Progenitor cell of endocrine pancreas (in vitro differentiated cells): ENCODE measurements around the gene RAPGEF4. TPM values are rescaled to one million over a fixed set of nuclear protein-coding genes. Genes with fewer than 3 reads are reported as not detected.

Experiments used
- DNase-seq: peaks from one replicate; pipeline ENCODE4 v3.0.0; 2021; ENCODE audit warnings: low spot score; ENCODE audit not compliant: unreplicated experiment
- H3K27ac Mint-ChIP-seq: 2 replicates; pipeline ENCODE4 v1.8.0; 2021; ENCODE audit warnings: mild to moderate bottlenecking, moderate library complexity, mixed read lengths
- H3K27me3 Mint-ChIP-seq: 2 replicates; pipeline ENCODE4 v1.8.0; 2021; ENCODE audit warnings: mixed read lengths
- H3K36me3 Mint-ChIP-seq: 2 replicates; pipeline ENCODE4 v1.8.0; 2022; ENCODE audit warnings: mixed read lengths; ENCODE audit not compliant: insufficient read depth
- H3K4me1 Mint-ChIP-seq: 2 replicates; pipeline ENCODE4 v1.8.0; 2021; ENCODE audit warnings: low read depth, mixed read lengths
- H3K4me3 Mint-ChIP-seq: 2 replicates; pipeline ENCODE4 v1.8.0; 2021; ENCODE audit warnings: low read depth, mild to moderate bottlenecking, moderate library complexity, mixed read lengths
- H3K9me3 Mint-ChIP-seq: 2 replicates; pipeline ENCODE4 v1.8.0; 2021; ENCODE audit warnings: low read depth, mixed read lengths
- CTCF ChIP-seq: fragments of 200-600 bp; sonication (generic); IDR thresholded peaks from one replicate; pipeline ENCODE4 v1.5.0; 2021; ENCODE audit warnings: antibody characterized with exemption, mild to moderate bottlenecking; ENCODE audit not compliant: unreplicated experiment
- total RNA-seq: library from RNA; stranded (reverse); gene quantifications from 2 replicates; pipeline ENCODE4 v1.2.1, GENCODE V29; 2021

Gene RAPGEF4
- total RNA-seq, 1 donor from 2014 or later = 8.6 TPM

- no peak for TF ChIP-seq CTCF
- Mint-ChIP-seq H3K4me3 (no peak overlapping the region), H3K9me3 (peaks cover 4% of the 10 kb centered on the region), H3K36me3 (peaks cover 3% of the 10 kb centered on the region), H3K4me1 (peaks cover 13% of the 10 kb centered on the region), H3K27ac (no peak overlapping the region), H3K27me3 (no peaks in the 10 kb centered on the region)
- DNase-seq = no peak
Observed at GRCh38 chr2:173087214-173087581, 351.6 kb downstream of the RAPGEF4 start.

DNA sequence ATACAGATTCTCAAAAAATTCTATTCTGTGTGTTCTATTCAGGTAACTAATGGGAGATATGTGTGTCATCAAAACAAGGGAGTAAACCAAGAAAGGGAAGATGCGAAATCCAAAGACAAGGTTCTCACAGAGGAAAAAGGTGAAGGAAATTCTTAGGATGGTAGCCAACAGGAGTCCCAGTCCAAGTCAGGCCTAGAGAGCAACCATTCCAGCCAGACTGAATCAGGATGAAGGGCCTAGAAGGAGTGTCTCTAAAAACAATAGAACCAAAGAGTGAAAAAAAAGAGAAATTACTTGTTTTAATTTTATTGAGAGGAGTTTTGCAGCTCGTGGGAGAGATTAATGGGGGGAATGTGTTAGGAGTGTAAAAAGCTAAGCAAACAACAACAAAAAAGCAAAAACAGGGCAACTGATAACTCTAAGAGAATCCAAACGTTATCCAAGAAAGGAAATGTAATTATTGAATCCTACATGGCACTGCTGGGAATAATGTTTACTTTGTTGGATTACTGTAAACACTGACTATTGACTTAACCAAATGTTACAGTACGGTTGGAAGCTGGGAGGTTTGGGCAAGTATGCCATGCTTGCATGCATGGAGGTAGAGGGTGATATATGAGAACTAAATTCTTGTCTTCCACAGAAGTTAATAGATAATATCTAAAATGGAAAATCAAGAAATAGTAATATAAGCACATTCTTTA is 352.3 kb downstream of the RAPGEF4 start:
- Mint-ChIP-seq H3K9me3 (peaks cover 4% of the 10 kb centered on the region), H3K27me3 (no peaks in the 10 kb centered on the region), H3K36me3 (no peaks in the 10 kb centered on the region), H3K4me1 (peaks cover 13% of the 10 kb centered on the region), H3K4me3 (no peak overlapping the region), H3K27ac (no peak overlapping the region)
- no peak for DNase-seq
- TF ChIP-seq CTCF = no peak

DNA sequence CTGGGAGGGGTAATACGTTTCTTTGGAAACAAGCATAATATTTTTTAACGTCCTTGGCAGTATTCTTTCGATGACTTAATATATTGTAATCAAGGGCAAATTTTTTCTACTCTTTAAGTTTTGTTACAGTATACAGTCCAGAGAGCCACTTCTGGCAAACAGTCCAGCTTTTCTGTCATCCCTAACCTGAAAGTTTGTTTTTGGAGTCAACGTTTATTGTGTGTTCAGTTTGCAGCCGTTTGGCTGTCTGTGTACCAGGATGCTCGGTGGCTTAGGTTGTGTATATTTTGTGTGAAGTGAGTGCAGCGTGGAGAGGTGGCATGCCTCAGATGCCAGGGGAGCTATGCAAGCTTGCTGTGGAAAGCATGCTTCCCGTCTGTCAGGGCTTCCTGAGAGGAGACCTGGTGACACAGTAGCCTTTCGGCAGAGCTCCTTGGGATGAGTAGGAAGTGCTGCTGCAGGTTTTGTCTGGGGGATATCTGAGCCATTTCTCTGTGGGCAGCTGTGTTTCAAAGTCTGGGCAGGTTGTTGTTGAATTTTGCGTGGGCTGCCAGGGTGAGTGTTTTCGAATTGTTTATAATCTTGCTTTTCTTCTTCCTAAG is 354.7 kb downstream of the RAPGEF4 start:
- no peak for DNase-seq

GRCh38 chr2:173090973-173091660 is 355.5 kb downstream of the RAPGEF4 start:
- no peak overlapping the region for H3K27ac Mint-ChIP-seq
- no peak for DNase-seq
- H3K36me3 Mint-ChIP-seq = peaks cover 2% of the 10 kb centered on the region
- no peak for TF ChIP-seq CTCF
- H3K4me3 Mint-ChIP-seq = no peak overlapping the region
- no peaks in the 10 kb centered on the region for H3K27me3 Mint-ChIP-seq
- peaks cover 4% of the 10 kb centered on the region for H3K9me3 Mint-ChIP-seq
- H3K4me1 Mint-ChIP-seq = peaks cover 21% of the 10 kb centered on the region

More for the DNA sequence above, 354.7 kb downstream of the RAPGEF4 start:
- Mint-ChIP-seq H3K27ac (no peak overlapping the region), H3K36me3 (peaks cover 2% of the 10 kb centered on the region), H3K4me3 (no peak overlapping the region), H3K9me3 (peaks cover 4% of the 10 kb centered on the region), H3K4me1 (peaks cover 21% of the 10 kb centered on the region), H3K27me3 (no peaks in the 10 kb centered on the region)
- TF ChIP-seq CTCF = no peak

DNA sequence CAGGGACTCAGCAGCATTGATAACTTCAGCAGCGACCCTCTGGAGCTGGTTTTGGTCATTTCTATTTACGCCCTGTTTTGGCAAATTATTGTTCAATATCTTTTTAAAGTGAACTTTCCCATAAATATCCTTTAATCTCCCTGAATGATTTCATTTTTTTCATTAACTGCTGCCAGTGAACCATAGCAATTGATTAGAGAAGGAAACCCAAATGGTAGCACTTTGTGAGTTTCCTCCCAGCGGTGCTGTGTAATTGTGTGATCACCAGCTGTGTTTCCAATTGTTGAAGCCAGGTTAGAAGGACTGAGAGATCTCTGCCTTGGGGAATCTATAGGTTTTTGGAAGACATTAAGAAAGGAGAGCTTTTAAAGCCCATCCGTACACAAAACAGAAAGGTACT is 356.3 kb downstream of the RAPGEF4 start:
- Mint-ChIP-seq H3K36me3 (peaks cover 2% of the 10 kb centered on the region), H3K27ac (no peak overlapping the region), H3K9me3 (peaks cover 4% of the 10 kb centered on the region), H3K4me1 (peaks cover 21% of the 10 kb centered on the region), H3K27me3 (no peaks in the 10 kb centered on the region), H3K4me3 (no peak overlapping the region)
- DNase-seq = no peak
- no peak for TF ChIP-seq CTCF
